ENCODE measurements around the gene CPNE8.

Gene CPNE8

GRCh38 chr12:38610808-38611350 lies 294.5 kb downstream of the CPNE8 start:
- DNase-seq = no peak

DNA sequence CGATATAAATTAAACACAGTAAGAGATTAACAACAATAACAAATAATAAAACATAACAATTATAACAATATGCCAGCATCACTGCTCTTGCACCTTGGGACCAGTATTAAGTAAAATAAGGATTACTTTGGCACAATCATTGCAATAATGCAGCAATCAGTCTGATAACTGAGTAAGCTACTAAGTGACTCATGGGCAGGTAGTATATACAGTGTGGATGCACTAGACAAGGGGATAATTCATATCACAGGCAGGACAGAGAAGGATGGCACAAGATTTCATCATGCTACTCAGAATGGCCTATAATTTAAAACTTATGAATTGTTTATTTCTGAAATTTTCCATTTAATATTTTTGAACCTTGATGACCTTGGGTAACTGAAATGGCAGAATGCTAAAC lies 298.1 kb downstream of the CPNE8 start:
- DNase-seq = no peak

Data from CD4-positive, alpha-beta T cell treated with Interferon gamma for 1 hour (primary cell).